Mammary epithelial cell (primary cell): ENCODE measurements around the gene STXBP6.

Source experiments
- CTCF ChIP-seq, 2 donors: IDR thresholded peaks in 1 of 2; conservative IDR thresholded peaks in 1 of 2; 2 replicates each; pipeline ENCODE4 v1.5.1; 2011 to 2012; ENCODE audit warnings: inconsistent platforms in 2 of 2, low read length in 2 of 2, mild to moderate bottlenecking in 2 of 2, control low read depth in 1 of 2, low read depth in 1 of 2; ENCODE audit not compliant: insufficient read depth in 1 of 2; ENCODE audit errors: extremely low read depth in 1 of 2
- EZH2 ChIP-seq: IDR thresholded peaks from 2 replicates; pipeline ENCODE4 v1.6.1; 2012; ENCODE audit warnings: low read length, inconsistent platforms, borderline replicate concordance

DNA sequence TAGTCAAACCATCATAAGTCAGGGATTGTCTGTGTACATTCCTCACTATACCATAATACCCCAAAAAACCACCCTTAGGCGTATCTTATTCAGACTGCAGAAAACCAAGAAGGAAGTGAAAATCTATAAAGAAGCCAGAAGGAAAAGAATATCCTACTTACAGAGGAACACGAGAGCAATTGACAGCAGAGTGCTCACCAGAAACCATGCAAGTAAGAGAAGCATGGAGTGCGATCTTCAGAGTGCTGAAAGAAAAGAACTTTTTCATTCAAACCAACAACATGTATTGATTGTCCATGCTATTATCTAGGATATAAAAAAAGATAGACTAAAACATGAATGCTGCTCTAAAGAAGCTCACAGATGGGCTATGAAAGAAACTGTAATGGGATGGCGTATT lies 50.8 kb downstream of the STXBP6 start:
- TF ChIP-seq CTCF (conservative IDR thresholded peaks at IDR 0.05 in 1 of 2, IDR thresholded peaks at IDR 0.05 in 1 of 2; ENCODE audit: extremely low read depth in 1 of 2, insufficient read depth in 1 of 2, low read depth in 1 of 2, low read length in 2 of 2) (no peak), EZH2 (no peak)
